G401 (cell line): ENCODE measurements around the gene PTPRM. TPM values are rescaled to one million over a fixed set of nuclear protein-coding genes. Genes with fewer than 3 reads are reported as not detected.
A peak's percentile ranks its signal among the peaks of the same experiment; 100 is the strongest.
"Not testable (repeated sequence)": the region's sequence is repeated elsewhere in the genome, so short reads cannot be mapped to it uniquely, and the experiment has no call there.

Experiments used
- DNase-seq: peaks from one replicate; pipeline ENCODE4 v3.0.0-alpha.2; 2015; ENCODE audit warnings: low spot score
- in situ Hi-C: cut with HindIII; loops from 2 replicates; pipeline ENCODE4 v1.10.0; 2016; ENCODE audit warnings: low sequenced_read_pairs, mixed read lengths
- total RNA-seq: library from RNA; depleted of rRNA; stranded (reverse); fragments of >200 nt; shearing (Covaris generic); gene quantifications from 2 replicates; pipeline ENCODE4 v1.2.3, GENCODE V29; 2014

The PTPRM gene
- total RNA-seq, 1 experiment from 2014 or later = not detected

DNA sequence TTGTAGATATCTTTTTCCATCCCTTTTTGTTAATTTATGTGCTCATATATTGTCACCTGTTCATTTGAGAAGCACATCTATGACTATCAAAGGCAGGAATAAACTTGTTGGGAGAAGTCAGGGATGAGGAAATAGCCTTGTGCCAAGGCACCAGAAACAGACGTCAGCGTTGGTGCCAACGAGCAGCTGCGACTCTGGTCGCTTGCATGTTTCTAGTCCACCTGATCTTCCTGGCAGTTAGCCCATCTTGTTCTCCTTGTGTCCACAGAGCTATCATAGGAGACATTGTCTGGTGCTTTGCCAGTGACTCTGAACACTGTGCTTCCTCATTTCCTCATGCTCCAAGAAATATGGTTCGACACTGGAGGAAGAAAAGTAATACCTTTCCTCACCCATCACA is 374.4 kb downstream of the PTPRM start:
- DNase-seq = peak; percentile 32

DNA sequence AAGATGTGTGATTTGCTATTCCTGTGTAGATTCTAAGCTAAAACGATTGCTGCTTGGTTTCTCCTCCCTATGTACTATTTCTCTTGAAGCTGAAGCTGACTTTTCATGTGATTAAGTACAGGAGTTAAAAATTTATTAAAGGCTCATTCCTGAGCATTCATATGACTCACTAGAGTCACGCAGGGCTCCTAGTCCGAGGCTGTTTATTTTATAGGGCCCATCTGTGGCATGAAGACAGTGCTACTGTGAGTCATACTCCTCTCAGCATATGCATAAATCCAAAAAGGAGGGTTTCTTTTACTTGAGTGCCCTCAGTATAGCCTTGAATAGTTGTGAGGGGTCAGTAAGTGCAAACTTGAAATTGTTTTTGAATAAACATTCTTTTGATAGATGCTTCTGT is 378.8 kb downstream of the PTPRM start:
- in situ Hi-C loops = no loop called here
- no peak for DNase-seq

More for the DNA sequence above, 374.4 kb downstream of the PTPRM start:
- in situ Hi-C loops = no loop called here

DNA sequence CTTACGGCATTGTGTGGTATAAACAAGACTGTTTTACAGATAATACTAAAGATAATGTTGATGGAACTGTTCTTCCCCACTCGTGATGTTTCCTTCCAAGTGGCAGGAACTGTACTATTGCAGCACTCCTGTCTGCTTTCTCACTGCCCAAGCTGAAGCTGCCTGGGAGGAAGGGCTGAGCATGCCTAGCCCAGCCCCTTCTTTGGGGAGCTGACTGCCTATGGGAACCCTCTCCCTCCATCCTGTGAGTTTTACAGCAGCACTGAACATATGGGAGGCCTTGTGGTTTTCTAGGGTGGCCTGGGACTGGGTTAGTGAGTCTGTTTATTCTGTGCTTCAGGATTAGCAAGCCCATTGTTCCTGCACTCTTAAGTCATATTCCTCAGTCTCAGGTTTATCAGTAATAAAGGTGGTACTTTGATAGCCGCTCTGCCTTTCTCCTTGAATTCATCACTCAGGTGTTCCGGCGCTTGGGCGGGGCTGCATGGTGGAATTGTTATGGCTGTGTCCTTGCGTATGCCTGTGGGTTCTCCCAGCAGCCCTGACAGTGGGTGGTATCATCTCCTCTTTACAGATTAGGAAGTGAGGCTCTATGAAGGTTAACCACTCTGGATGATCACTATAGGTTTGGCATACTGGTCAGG is 379.7 kb downstream of the PTPRM start:
- DNase-seq = peak; percentile 11
- in situ Hi-C loops = no loop called here

DNA sequence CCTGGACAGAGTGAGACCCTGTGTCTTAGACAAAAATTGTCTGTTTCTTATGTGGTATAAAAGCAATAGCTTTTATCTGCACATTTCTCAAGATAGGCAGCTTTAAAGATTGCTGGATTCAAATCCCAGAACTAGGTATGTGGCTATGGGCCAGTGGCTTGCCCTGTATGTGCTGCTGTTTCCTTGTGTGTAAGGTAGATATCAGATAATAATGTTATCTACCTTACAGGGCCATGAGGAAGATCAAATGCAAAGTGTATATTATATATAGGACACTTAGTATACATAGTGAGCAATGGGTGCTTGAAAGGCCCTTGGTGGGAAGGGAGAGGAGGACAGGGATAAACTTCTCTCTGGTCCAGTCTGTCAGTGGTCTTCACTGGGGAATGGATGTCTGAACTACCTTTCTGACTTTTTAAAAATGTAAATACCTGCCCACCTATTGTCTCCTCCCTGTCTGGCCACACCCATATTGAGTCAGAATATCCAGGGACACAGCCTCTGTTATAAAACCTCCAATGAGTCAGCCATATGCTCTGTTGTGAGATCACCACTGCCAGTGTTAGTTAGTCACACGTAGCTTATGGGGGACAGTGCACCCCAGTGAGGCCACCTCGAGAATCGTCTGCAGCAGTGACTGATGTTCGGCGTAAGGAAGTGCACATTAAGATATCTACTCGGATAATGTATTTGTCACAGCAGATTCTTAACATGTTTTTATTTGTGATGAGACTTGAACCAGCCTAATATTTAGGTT is 383.4 kb downstream of the PTPRM start:
- in situ Hi-C loops = no loop called here
- no peak for DNase-seq

DNA sequence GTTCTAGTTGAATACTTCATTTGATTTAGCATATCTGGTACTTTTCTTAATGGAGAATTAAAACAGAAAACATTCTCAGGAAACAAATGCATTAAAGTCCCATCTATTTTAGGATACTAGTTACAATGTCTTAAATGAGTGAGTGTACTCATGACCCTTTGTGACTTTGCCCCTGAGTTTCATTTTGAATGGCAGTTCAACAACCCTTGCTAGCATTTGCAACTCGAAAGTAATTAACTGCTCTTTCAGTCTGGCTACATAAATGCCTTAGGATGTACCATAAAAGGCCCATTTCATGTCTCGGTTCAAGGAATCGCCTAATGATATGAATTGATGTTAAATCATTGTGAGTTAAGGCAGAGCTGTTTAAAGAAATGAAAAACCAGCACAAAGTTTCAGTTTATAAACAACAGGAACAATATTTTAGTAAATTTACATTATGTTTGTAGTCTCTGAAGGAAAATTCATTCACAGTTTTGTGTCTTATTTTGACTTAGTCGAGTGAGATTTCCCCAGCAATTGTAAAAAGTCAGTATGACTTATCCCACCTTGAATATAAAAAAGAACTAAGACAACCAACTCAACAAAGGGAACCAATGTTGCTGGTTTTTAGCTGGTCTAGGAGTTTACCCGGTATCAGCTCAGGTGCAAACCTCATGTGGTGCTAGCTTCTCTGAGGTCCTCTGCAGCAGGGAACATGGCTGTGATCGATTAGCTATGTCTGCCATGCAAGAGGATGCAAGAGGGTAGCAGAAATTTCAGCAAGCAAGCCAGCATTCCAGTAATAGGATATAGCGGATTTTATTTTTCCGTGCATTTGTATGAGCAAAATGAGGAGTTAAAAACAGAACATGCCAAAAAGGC is 386.2 kb downstream of the PTPRM start:
- in situ Hi-C loops = no loop called here
- no peak for DNase-seq

DNA sequence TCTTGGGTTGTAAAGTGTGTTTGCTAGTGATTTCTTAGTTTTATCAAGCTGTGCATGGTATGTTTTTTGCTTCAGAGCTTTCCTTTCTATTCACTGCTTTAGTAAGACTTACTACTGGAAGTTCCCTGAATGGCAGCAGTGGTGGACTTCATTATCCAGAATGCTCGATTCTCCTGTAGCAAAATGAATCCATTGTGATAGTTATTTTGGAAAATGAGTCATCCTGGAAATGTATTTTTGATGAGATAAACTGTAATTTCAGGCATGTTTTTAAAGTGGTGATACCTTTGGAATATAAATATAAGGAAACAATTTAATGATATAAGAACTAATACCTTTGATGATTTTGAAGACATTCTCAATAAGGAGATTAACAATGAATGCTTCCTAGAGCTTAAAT is 387.1 kb downstream of the PTPRM start:
- in situ Hi-C loops = no loop called here
- DNase-seq = no peak

DNA sequence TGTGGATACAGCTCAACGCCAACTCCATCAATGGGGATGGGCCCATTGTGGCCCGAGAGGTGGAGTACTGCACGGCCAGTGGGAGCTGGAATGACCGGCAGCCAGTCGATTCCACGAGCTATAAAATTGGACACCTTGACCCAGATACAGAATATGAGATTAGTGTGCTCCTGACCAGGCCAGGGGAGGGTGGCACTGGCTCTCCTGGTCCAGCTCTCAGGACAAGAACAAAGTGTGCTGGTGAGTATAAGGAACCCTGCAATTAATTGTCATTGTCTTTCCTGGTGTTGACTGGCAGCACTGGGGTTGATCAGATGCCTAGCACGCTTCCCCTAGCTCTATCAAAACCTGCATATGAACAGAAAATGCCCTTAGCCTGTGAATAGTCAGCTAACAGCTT is 388.1 kb downstream of the PTPRM start:
- no peak for DNase-seq
- in situ Hi-C loops = no loop called here

DNA sequence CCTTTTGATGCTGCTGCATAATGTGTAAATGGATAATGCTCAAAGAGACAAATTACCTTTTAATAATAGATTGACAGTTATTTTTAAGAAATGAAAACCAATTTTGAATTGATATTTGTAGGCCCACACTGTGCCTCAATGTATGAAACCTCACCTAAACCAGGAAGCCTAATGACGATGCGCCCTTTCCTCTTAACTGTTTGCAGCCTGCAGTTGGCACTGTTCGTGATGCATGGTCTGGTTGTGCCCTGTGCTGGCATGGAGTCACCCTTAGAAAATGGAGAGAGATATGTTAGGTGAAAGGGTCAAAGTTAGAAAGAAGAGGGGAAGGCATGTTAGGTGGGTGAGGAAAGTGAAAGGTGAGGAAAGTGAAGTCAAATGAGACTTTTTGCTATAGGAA is 390.2 kb downstream of the PTPRM start:
- in situ Hi-C loops = no loop called here
- DNase-seq = no peak

DNA sequence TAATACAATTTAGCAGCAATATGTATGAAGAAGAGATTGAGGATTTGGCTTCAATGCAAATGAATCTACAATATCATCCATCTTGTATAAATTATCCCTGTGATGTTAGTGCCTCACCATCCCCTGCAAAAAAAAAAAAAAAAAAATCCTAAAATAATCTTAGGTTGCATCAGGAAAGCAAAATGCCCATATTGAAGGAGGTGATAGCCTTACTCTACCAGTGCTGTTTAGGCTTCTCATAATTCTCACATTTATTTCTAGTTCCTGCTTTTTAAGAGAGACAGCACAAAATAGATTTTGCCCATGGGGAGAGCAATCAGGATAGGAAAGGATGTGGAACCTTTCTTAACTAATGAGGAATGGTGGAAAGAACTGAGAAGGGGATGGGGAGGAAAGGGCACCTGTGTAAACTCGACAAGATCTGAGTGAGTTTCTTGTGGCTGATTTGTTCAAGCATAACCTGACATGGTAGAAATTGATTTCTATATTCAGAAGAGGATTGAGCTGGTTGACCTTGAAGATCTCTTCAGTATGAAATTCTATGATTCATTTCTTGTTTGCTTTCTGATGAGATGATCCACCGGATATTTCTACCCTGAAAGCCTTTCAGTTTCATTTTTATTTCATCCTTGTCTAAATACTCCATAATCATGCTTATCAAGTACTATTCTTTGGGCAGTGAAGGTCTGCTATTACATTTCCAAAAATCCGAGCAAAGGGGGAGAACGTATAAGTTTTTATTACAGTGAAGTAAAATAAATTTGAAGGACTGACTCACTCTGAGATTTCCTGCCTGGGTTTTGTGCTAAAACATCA is 391.2 kb downstream of the PTPRM start:
- DNase-seq = no peak
- in situ Hi-C loops = no loop called here

DNA sequence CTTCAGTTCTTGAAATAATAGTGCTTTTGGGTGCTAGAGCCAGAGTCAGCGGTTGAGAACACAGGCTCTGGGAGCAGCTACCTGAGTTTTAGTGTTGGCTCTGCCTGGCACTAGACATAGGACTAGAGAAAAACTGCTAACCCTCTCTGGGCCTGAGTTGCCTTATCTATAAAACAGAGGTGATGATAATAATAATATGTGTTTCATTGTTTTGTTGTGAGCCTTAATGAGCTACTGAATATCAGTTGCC is 391.7 kb downstream of the PTPRM start:
- in situ Hi-C loops = no loop called here

DNA sequence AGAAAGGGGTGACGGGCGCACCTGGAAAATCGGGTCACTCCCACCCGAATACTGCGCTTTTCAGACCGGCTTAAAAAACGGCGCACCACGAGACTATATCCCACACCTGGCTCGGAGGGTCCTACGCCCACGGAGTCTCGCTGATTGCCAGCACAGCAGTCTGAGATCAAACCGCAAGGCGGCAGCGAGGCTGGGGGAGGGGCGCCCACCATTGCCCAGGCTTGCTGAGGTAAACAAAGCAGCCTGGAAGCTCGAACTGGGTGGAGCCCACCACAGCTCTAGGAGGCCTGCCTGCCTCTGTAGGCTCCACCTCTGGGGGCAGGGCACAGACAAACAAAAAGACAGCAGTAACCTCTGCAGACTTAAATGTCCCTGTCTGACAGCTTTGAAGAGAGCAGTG is 399.6 kb downstream of the PTPRM start:
- DNase-seq, in situ Hi-C loops: not testable (repeated sequence)

More for the DNA sequence above, 391.7 kb downstream of the PTPRM start:
- DNase-seq = no peak

DNA sequence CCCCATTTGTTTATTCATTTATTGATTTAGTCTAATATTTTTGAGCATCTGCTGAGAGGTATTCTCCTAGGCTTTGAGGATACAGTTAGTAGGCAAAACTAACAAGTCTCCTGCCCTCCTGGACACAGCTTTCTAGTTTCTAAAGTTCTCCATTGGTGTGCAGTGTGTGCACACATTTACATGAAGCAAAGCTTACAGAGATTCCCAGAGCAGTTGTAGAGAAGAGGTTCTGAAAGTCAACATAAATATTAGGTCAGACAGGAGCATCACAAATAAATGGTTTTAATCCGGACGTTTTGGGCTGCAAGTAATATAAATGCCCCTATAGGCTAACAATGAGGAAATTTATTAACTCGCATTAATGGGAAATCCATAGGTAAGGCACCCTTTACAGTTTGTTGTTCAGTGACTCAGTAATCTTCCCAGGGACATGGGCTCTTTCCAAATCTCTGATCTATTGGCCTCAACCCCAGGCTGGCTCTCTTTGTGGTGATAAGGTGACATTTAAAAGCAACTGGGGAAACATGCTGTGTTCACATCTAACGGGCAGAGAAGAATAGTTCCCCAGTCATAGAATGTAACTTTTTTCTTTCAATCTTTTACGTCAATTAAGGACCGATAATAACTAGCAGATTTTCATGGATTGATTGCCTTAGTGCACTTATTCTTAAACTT is 407.2 kb downstream of the PTPRM start:
- no peak for DNase-seq
- in situ Hi-C loops = no loop called here

DNA sequence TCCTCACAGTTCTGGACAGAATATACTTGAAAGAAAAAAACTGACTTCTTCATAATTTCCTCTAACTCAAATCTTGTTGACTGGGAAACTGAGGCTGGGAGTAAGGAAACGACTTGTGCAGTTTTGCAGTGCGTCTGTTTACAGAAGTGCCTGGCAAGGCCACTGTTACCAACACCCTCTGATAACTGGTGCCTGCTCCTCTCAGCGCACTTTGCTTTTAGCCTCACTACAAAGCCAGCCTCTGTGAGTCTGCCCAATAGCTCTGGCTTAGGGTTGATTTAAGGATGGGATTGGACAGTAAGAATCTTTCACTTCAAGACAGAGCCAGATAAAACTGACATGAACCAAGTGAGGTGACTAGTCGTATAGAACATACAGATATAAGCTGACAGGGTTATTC is 410.8 kb downstream of the PTPRM start:
- in situ Hi-C loops = no loop called here
- no peak for DNase-seq

DNA sequence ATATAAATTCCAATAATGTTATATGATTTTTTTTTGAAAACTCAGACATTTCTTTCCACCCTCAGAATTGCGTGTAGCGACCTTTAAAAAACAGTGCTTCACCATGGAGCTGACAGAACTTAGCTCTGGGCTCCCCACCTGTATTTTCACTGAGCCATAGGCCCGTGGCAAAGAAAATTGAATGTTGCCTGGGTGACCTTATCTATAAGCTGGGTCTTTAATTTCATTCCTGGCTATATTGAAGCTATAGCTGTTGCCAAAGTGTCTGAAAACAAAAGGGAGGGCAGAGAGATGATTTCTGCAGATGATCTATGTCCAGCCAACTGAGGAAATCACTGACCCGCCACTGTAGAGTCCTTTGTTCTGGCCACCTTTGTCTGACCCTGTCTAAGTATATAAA is 411.7 kb downstream of the PTPRM start:
- in situ Hi-C loops = no loop called here
- DNase-seq = no peak

DNA sequence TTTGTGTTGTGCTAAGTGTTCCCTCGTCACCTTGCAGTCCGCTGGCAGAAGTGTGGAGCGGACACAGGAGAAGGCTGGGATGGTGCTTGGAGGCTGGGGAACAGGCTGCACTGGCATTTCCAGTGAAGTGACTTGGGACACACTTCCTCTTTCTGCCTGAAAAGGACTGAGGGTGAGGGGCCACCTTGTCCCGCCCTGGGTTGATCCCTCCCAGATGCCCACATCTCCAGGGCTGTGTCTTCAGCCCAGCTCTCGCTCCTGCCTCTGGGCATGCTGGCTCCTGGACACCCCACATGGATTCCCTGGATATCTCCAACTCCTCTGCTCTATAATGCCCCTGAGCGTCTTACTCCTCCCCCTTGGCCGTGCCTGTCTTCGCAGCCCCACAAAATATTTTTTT is 412.6 kb downstream of the PTPRM start:
- in situ Hi-C loops = no loop called here

DNA sequence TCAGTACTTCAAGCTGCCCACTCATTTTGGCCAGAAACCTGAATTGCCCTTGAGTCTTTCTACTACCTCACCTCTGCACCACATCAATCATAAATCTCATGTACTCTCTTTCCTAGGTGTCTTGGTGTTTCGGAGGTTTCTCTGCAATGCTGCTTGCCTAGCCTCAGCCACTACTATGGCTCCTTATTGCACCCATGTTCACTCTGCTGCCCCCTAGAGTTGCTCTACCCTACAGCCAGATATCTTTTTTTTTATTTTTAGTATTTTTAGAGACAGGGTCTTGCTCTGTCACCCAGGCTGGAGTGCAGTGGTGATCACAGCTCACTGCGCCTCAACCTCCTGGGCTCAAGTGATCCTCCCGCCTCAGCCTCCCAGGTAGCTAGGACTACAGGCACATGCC is 413.0 kb downstream of the PTPRM start:
- no peak for DNase-seq
- in situ Hi-C loops = no loop called here

More for the DNA sequence above, 412.6 kb downstream of the PTPRM start:
- DNase-seq = no peak

DNA sequence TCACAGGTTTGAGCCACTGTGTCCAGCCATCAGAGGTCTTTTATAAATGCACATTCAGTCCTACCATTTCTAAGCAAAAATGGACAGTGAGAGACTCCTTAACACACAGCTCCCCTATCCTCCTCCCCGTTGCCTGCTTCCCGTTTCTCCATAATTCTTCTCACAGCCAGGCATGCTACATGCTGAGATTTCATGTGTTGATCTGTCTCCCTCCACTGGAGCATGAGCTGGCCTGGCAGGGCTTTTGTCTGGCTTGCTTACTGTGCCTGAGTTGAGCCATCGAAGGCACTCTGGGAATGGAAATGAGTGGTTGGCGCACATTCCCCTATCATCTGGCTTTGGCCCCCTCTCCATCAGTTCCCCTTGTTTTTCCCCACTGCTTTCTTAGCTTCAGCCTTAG is 413.5 kb downstream of the PTPRM start:
- in situ Hi-C loops = no loop called here
- no peak for DNase-seq

DNA sequence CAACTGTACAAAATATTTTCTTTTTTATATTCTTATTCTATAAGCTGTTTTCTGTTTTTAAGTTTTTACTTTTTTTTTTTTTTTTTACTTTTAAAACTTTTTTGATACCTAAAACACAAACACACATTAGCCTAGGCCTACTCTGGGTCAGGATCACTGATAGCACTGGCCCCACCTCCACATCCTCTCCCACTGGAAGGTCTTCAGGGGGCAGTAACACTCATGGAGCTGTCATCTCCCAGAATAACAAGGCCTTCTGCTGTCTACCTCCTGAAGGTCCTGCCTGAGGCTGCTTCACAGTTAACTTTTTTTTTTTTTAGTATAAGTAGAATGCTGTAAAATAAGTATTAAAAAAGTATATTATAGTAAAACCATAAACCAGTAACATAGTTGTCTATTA is 415.1 kb downstream of the PTPRM start:
- in situ Hi-C loops = no loop called here
- no peak for DNase-seq
